ENCODE data around the gene MSTO1.
"Not testable (repeated sequence)": the region's sequence is repeated elsewhere in the genome, so short reads cannot be mapped to it uniquely, and the experiment has no call there.

MSTO1 gene

DNA sequence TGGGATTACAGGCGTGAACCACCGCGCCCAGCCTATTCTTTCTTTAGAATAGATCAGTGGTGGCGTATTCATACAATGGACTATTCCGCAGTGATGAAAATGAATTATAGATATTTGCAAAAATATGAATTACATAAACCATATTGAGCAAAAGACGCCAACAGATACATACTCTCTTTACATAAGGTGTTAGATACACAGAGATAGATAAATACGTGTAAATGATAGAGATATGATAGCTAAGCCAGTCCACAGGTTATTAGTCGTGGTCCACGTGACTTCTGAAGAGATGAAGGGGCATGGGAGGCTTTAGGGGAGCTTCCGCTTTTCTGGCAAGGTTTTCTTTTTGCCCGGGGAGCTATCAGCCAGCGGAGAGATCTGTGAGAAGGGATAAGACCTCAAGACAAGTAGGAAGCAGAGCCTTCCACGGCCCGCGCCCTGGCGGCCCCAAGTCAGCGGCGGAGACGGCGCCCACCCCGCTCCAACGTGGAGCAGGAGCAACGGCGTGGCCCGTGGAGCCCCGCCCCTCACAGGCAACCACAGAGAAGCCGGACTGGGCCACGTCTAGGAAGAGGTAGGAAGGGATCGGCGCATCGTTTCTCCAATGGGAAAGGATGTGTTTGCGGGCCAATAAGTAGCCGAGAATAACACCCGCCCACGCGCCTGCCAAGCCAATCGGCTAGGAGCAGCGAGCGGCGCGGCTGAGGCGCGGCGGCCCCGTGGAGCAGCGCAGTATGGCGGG, at the start of gene MSTO1:
Gene MSTO1 (plus strand): TSS at position 704 of the 742 bp plus-strand sequence. CDS start 31 bp downstream, at position 735.
- FAIRE-seq: peak; percentile 91

DNA sequence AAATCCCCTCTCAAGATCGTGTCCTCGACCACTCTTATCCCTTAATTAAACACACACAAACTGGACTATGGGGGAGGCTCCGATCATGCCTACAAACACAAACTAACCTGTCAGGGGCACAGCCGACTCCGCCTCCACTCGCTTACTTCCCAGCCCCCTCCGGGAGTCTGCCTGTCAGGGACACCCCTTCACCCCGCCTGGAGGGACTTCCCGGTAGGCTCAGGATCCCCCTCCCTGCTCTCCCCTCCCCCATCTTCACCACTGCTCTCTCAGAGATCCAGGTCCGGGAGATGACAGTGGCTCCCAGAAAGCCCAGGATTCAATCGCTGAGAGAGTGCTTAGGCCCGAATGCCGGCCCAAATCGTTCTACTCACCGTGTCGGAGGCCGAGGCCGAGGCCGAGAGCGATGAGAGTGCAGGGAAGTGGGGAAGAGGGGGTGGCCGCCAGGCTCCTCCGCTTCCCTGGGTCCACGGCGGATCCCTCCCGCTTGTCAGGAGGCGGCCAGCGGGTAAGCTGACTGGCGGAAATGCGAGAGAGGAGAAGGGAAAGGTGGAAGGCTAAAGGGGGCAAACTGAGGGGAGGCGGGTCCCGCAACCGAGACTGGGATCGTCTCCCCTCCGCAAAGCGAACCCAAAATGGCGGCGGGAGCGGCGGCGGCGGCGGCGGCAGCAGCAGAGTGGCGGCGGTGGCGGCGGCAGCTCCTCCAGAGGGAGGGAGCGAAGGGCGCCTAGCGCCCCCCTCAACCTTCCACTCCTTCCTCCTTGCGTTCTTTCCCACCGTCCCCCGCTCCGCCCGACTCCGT, 48.0 kb upstream of the MSTO1 start:
- FAIRE-seq: not testable (repeated sequence)

DNA sequence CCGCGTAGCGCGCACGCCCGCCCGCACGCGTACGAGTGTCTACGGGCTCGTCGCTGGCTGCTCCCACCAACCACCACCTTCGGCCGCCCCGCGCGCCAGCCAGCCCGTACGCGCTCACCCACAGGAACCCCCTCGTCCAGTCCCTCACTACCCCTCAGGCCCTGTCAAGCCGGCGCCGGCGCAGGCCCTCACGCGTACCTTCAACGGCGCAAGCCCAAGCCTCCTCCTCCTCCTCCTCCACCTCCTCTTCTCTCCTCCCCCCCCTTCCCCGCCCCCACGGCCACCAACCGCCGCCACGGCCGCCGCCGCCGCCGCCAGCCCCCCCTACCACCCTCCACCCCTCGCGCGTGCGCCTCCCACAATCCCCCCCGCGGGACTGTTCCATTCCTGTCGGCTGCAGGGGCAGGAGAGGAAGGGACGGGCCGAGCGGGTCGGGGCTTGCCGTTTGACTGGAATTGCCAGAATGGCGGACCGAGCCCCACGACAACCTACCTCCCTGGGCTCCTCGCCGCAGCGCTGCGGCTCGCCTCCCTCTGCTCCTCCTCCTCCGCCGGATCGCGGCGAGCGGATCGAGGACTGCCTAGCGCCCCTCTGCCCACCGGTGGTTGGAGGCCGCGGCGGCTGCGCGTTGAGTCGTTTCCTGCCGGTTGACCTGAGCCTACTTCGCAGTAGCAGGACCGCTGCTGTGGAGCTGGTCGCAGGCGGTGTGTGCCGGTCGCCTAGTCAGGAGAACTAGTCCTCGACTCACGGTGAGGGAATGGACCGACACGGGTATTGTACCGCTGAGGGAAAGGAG, 47.2 kb upstream of the MSTO1 start, which contains the start of gene ASH1L:
Gene ASH1L (minus strand): TSS at position 223 of the 796 bp plus-strand sequence. CDS start 41,284 bp downstream, outside the sequence.
- no peak for FAIRE-seq

DNA sequence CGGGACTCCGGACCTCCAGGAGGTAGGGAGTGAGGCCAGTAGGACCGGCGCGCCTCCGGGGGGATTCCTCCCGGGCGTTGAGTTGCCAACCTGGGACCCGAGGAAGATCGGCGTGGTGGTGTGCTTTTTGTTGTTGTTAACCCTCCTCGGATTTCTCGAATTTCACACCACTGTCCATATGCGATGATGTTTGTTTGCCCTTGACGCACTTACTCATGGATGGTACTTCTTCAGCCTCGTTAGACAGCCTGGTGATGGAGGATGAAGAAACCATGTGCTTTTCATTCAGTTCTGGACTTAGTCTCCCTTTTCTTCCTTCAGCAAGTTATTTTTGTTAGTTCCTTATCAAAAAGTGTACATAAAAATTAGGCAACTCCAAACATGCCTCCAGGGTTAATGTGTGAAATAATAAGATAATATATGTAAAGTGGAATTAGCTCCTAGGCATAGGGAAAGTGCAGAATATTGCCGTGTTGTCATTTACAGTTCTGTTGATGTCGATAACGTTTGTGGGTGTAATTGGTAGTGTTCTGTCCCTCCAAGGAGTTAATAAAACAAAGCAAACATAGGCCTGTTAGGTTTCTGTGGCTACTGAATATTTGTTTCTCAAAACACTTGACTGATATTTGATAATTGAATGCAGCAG, 46.5 kb upstream of the MSTO1 start:
- FAIRE-seq: not testable (repeated sequence)

DNA sequence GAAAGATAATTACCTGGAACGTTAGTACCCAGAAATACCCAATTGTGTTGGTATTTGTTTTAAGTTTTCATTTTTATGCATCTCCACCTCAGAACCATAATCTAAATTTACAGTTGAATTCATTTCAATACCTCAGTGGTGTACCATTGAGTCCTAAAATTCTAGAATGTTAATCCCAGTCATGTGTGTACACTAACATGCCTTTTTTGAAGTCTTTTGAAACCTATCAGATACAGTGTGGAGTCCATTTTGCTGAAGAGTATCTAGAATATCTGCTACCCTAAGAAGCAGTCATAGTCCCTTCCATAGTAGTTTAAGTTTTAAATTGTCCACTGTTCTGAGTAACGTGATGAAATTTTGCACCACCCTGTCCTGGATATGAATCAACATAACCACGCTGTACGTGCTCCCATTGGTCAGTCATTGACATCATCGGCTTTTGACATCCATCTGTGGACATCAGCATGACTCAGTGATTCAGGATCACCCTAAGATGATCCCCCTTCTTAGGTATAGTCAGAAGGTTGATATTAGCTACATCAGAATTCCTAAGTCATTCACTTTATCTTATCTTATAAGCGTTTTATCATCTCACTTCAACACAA, 39.9 kb upstream of the MSTO1 start:
- FAIRE-seq: no peak

DNA sequence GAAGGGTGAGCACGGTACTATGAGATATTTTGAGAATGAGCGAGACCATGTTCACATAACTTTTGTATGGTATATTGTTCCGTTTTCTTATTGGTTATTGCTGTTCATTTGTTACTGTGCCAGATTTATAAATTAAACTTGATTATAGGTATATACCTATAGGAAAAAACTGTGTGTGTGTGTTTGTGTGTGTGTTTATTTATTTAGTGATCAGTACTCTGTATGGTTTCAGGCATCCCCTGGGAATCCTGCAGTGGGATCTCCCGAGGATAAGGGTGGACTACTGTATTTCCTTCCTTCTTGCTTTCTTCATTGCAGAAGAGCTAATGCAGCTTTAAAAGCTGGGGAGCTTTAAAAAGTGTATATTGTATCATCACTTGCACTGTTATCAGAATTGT, 39.4 kb upstream of the MSTO1 start:
- FAIRE-seq: no peak

DNA sequence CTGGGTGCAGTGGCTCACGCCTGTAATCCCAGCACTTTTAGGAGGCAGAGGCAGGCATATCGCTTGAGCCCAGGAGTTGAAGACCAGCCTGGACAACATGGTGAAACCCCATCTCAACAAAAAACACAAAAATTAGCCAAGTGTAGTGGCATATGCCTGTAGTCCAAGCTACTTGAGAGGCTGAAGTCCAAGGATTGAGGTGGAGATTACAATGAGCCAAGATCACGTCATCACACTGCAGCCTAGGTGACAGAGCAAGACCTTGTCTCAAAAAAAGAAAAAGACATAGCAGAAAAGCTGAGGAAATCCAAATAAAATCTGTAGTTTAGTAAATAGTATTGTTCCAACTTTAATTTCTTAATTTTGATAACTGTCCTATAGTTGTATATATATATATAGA, 35.9 kb upstream of the MSTO1 start:
- no peak for FAIRE-seq

DNA sequence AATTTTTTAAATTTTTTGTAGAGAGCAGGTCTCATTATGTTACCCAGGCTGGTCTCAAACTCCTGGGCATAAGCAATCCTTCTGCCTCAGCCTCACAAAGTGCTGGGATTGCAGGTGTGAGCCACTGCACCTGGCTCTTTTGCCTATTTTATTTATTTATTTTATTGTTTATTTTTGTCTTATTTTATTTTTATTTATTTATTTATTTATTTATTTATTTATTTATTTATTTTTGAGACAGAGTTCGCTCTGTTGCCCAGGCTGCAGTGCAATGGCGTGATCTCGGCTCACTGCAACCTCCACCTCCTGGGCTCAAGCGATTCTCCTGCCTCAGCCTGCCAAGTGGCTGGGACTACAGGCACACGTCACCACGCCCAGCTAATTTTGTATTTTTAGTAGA, 34.4 kb upstream of the MSTO1 start:
- FAIRE-seq: not testable (repeated sequence)

DNA sequence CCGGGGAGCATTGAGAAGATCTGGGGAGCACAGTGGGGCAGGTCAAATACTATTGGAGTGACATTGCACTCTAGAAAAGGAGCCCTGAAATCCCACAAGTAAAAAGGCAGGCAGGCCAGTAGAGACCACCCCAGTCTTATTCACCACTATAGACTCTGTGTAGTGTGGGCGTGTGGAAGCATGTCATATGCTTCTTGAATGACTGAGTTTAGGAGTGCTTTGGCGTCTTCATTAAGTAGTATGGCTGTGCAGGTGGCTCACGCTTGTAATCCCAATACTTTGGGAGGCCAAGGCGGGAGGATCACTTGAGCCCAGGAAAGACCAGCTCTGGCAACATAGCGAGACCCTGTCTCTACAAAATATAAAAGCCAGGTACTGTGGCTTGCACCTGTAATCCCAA, 26.2 kb upstream of the MSTO1 start:
- not testable (repeated sequence) for FAIRE-seq

DNA sequence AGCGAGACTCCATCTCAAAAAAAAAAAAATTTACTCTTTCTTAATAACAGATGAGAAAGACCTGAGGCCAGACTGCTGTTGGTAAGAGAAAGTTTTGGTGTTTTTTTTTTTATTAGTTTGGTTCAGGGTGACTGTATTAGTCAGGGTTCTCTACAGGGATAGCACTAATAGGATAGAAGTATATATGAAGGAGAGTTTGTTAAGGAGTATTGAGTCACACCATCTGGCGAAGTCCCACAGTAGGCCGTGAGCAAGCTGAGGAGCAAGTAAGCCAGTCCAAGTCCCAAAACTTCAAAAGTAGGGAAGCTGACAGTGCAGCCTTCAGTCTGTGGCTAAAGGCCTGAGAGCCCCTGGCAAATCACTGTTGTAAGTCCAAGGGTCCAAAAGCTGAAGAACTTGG, 20.7 kb upstream of the MSTO1 start:
- FAIRE-seq: not testable (repeated sequence)

DNA sequence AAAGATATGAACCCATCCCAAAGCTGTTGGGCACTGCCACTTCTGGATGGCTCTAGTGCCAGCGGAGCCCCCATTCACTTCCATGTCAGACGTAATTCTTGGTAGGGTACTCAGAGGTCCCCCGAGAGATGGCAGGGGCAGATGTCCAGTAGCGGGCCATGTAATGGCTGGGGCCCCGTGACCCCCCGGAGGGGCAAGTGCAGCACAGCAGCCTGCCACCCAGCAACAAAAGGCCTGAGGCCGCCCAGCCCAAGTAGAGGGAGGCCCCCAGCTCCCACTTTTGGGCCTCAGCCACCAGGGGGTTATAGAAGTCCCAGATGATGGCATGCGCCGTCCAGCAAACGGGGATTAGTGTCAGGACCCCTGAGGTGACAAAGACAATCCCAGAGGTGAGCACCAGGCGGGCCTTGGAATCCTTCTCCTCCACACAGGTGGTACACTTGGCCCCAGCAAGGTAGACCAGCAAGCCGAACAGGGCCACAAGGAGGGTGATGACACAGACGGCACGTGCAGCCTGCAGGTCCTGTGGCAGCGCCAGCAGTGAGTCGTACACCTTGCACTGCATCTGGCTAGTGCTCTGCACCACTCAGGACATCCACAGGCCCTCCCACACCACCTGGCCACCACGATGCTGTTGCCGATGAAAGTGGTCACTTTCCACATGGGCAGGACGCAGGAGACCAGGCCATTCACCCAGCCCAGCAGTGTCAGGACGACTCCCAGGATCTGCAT, 19.3 kb upstream of the MSTO1 start:
- FAIRE-seq: not testable (repeated sequence)

DNA sequence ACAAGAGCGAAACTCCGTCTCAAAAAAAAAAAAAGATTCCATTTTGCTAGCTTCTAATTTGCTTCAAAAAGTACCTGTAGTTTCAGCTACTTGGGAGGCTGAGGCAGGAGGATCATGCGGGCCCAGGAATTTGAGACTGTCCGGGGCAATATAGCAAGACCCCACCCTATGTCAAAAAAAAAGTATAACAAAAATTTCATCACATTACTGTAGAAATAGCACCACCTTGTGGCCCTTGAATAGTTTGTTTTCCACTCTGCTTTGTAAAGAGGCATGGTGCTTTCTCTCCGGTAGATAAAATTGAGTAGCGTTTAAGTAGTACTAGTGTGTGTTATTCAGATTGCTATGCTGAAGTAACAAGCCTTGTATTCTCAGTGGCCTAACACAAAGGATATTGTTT, 18.2 kb upstream of the MSTO1 start:
- peak; percentile 97 for FAIRE-seq

DNA sequence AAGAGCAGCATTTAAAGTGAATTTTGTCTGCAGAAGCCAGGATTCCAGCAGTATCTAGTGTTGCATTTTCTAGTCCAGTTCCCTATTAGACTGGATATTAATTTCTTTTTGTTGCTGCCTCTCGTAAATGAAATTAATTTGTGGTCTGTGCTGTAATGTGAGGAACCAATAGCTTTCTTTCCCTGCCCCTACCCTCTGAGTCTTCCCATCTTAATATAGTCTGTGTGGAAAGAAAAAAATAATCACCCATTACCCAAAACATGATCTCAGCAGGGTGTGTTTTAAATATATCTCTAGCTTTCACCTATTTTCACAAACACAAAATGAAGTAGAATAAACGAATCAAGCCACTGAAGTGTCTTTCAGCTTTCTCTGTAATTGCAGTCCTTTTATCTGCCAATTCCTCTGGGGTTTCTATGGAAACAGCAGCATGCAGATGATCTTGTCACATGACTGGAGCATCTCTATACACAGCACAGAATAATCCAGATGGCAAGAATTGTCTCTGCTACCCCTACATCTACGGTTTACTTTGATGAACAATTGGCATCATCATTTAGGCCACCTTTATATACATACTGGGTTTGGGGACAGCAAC, 14.0 kb upstream of the MSTO1 start:
- not testable (repeated sequence) for FAIRE-seq

DNA sequence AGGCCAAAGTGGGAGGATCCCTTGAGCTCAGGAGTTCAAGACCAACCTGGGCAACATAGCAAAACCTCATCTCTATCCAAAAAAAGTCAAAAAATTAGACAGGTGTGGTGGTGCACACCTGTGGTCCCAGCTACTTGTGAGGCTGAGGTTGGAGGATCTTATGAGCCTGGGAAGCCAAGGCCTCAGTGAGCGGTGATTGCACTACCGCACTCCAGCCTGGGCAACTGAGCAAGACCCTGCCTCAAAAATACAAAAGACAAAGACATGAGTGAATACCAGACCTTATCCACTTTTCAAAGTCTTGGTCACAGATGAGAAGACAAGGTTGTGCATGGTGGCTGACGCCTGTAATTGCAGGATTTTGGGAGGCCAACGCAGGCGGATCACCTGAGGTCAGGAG, 13.2 kb upstream of the MSTO1 start:
- no peak for FAIRE-seq

DNA sequence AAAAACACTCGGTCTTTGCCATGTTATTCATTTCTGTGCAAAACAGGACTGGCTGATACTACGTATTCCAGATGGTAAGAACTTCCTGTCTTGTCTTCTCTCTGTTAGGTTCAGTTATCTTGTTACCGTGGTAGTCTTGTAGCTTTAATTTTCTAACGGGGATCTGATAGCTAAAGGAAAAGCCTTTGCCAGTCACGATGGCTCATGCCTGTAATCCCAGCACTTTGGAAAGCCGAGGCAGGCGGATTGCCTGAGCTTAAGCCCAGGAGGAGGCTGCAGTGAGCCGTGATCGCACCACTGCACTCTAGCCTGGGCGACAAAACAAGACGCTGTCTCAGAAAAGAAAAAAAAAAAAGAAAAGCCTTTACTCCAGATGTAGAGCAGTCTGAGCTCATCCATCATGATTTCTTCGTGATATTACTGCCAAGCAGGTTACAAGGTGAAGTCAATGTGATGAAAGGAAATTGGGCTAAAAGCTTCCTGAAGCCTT, 11.1 kb upstream of the MSTO1 start:
- no peak for FAIRE-seq

DNA sequence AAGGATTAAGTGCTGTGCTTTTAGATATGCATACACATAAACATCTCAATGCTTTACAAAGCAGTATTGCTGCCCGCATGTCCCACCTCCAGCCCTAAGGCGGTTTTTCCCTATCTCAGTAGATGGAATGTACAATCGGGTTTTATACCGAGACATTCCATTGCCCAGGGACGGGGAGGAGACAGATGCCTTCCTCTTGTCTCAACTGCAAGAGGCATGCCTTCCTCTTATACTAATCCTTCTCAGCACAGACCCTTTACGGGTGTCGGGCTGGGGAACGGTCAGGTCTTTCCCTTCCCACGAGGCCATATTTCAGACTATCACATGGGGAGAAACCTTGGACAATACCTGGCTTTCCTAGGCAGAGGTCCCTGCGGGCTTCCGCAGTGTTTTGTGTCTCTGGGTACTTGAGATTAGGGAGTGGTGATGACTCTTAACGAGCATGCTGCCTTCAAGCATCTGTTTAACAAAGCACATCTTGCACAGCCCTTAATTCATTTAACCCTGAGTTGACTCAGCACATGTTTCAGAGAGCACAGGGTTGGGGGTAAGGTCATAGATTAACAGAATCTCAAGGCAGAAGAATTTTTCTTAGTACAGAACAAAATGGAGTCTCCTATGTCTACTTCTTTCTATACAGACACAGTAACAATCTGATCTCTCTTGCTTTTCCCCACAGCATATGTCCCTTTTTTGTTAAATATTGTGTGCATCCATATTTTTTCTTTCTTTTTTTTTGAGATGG, 10.0 kb upstream of the MSTO1 start:
- FAIRE-seq: not testable (repeated sequence)

DNA sequence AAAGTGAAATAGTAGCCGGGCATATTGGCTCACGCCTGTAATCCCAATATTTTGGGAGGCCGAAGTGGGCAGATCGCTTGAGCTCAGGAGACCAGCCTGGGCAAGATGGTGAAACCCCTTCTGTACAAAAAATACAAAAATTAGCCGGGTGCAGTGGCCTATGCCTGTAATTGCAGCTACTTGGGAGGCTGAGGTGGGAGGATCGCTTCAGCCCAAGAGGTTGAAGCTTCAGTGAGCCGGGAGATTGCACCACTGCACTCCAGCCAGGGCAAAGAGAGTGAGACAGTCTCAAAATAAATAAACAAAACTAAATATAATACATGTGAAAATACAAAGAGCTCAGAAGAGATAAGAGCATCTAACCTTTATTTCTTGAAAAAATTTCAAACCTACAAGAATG, 2.3 kb upstream of the MSTO1 start:
- no peak for FAIRE-seq

DNA sequence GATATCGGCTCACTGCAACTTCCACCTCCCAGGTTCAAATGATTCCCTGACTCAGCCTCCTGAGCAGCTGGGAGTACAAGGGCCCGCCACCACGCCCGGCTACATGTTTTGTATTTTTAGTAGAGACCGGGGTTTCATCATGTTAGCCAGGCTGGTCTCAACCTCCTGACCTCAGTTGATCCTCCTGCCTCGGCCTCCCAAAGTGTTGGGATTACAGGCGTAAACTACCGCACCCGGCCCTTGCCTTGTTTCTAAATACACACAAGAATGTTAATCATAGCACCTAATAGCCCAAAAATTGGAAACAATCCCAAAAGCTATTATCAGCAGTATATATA, 1.2 kb upstream of the MSTO1 start:
- no peak for FAIRE-seq

DNA sequence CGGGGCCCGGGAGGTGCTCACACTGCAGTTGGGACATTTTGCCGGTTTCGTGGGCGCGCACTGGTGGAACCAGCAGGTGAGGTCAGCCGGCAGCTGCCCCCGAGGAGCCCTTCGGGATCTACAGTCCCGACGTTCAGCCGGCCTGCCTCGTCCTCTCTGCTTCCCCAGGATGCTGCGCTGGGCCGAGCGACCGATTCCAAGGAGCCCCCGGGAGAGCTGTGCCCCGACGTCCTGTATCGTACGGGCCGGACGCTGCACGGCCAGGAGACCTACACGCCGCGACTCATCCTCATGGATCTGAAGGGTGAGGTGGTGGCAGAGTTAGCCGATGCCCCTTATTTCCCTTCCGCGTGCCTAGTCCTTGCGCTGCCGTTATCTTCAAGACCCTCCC, 234 bp downstream of the MSTO1 start:
- FAIRE-seq: not testable (repeated sequence)

DNA sequence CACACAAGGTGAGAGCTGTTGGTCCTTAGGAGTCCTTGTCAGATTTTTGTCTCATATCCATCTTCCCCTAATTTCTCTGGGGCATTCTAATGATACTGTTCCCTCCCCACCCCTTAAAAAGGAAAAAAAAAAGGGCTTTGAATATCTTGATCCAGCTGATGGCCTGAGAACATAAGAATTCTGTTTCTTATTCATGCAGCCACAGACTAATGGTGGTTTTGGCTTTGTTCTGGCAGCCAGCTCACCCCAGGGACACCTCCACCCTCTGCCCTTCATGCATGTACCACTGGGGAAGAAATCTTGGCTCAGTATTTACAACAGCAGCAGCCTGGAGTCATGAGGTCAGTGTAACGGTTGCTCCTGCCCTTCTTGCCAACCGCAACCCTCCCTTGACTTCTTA, 3.2 kb downstream of the MSTO1 start:
- FAIRE-seq: not testable (repeated sequence)
